SK-N-SH (cell line): ENCODE measurements around the gene SLC25A4. TPM values are rescaled to one million over a fixed set of nuclear protein-coding genes. Genes with fewer than 3 reads are reported as not detected.
"Not testable (repeated sequence)": the region's sequence is repeated elsewhere in the genome, so short reads cannot be mapped to it uniquely, and the experiment has no call there.

Source experiments
- CTCF ChIA-PET: fragments of 300-600, 350-600 bp; formaldehyde crosslinking; extraction: SDS; loops from one replicate; lab custom pipeline; 2021; lab: Yijun Ruan, JAX
- POLR2A ChIA-PET: fragments of 350-600 bp; sonication (Branson Sonifier 250); formaldehyde crosslinking; extraction: SDS; loops from one replicate; lab custom pipeline; 2020; ENCODE audit warnings: antibody characterized with exemption, inconsistent platforms; lab: Yijun Ruan, JAX
- DNase-seq: peaks from one replicate; pipeline ENCODE4 v3.0.0; 2012
- H2AFZ ChIP-seq: fragments of 200-600 bp; sonication (generic); 2 replicates; pipeline ENCODE4 v1.8.1; 2016; ENCODE audit warnings: antibody characterized with exemption, mild to moderate bottlenecking, low read depth
- H3F3A ChIP-seq: fragments of 200-600 bp; sonication (generic); replicated peaks from 2 replicates; pipeline ENCODE3; 2016; ENCODE audit warnings: antibody characterized with exemption, mild to moderate bottlenecking; ENCODE audit not compliant: insufficient read depth
- H3K27ac ChIP-seq, 2 experiments: fragments of 200-500 bp in 1 of 2; fragments of 200-600 bp in 1 of 2; sonication (Bioruptor generic) in 1 of 2; sonication (generic), shearing (Covaris generic) in 1 of 2; 2 replicates each; pipeline versions ENCODE4 v1.5.1 to v1.6.1; 2014 to 2016; ENCODE audit warnings: low read depth in 2 of 2, inconsistent platforms in 1 of 2, low read length in 1 of 2, mild to moderate bottlenecking in 1 of 2, mixed read lengths in 1 of 2
- H3K27me3 ChIP-seq: fragments of 200-600 bp; sonication (generic), shearing (Covaris generic); 2 replicates; pipeline ENCODE4 v1.6.1; 2016; ENCODE audit warnings: mixed run types; ENCODE audit not compliant: insufficient read depth
- H3K36me3 ChIP-seq, 2 experiments: fragments of 200-500 bp in 1 of 2; fragments of 200-600 bp in 1 of 2; sonication (Bioruptor generic) in 1 of 2; sonication (generic) in 1 of 2; replicated peaks in 1 of 2; 2 replicates each; pipeline versions ENCODE3 to v1.5.1; 2014 to 2016; ENCODE audit warnings: low read length in 1 of 2, mild to moderate bottlenecking in 1 of 2; ENCODE audit not compliant: insufficient read depth in 2 of 2, control insufficient read depth in 1 of 2
- H3K4me1 ChIP-seq, 2 experiments: fragments of 200-500 bp in 1 of 2; fragments of 200-600 bp in 1 of 2; sonication (Bioruptor generic) in 1 of 2; sonication (generic), shearing (Covaris generic) in 1 of 2; 2 replicates each; pipeline versions ENCODE4 v1.5.1 to v1.6.1; 2014 to 2016; ENCODE audit warnings: low read depth in 1 of 2, low read length in 1 of 2, mixed run types in 1 of 2; ENCODE audit not compliant: insufficient read depth in 2 of 2, control insufficient read depth in 1 of 2
- H3K4me2 ChIP-seq: fragments of 200-600 bp; sonication (generic), shearing (Covaris generic); 2 replicates; pipeline ENCODE4 v1.6.1; 2017; ENCODE audit warnings: mixed run types
- H3K4me3 ChIP-seq, 2 experiments: fragments of 200-500 bp in 1 of 2; fragments of 200-600 bp in 1 of 2; sonication (Bioruptor generic) in 1 of 2; sonication (generic), shearing (Covaris generic) in 1 of 2; 2 replicates each; pipeline versions ENCODE4 v1.5.1 to v1.8.1; 2014 to 2016; ENCODE audit warnings: low read depth in 2 of 2, inconsistent platforms in 1 of 2, low read length in 1 of 2, mild to moderate bottlenecking in 1 of 2, mixed read lengths in 1 of 2, moderate library complexity in 1 of 2
- H3K79me2 ChIP-seq: fragments of 200-600 bp; sonication (generic); 2 replicates; pipeline ENCODE4 v1.8.1; 2017; ENCODE audit warnings: mild to moderate bottlenecking; ENCODE audit not compliant: insufficient read depth
- H3K9ac ChIP-seq: fragments of 200-600 bp; sonication (generic); 2 replicates; pipeline ENCODE4 v1.6.1; 2017; ENCODE audit warnings: mixed run types
- H3K9me2 ChIP-seq: fragments of 200-600 bp; sonication (generic); 2 replicates; pipeline ENCODE4 v1.6.1; 2017; ENCODE audit warnings: mixed run types
- H3K9me3 ChIP-seq: fragments of 200-600 bp; sonication (generic); 2 replicates; pipeline ENCODE4 v1.6.1; 2017; ENCODE audit warnings: mixed run types, mild to moderate bottlenecking, moderate library complexity
- H4K20me1 ChIP-seq: fragments of 200-600 bp; sonication (generic); 2 replicates; pipeline ENCODE4 v1.6.1; 2017; ENCODE audit warnings: mild to moderate bottlenecking, mixed run types; ENCODE audit not compliant: insufficient read depth
- CHD2 ChIP-seq: fragments of 150-350 bp; IDR thresholded peaks from 2 replicates; pipeline ENCODE4 v1.6.1; 2018; ENCODE audit warnings: low read length; ENCODE audit not compliant: partially characterized antibody
- EP300 ChIP-seq, 2 experiments: IDR thresholded peaks; 2 replicates each; pipeline versions ENCODE4 v1.4.0 to v1.6.1; 2012; ENCODE audit warnings: borderline replicate concordance in 1 of 2, low read depth in 1 of 2, low read length in 1 of 2
- EZH2phosphoT487 ChIP-seq: fragments of 200-600 bp; sonication (generic); IDR thresholded peaks from 2 replicates; pipeline ENCODE4 v1.6.1; 2017; ENCODE audit warnings: low read depth, mixed run types, mild to moderate bottlenecking, antibody characterized with exemption, moderate library complexity, borderline replicate concordance
- FOSL2 ChIP-seq: IDR thresholded peaks from 2 replicates; pipeline ENCODE4 v1.4.0; 2012; ENCODE audit warnings: low read depth, mild to moderate bottlenecking, moderate library complexity, borderline replicate concordance
- FOXJ3 ChIP-seq: sonication (generic); formaldehyde crosslinking; IDR thresholded peaks from 2 replicates; pipeline ENCODE4 v1.5.1; 2020; ENCODE audit warnings: mild to moderate bottlenecking, missing genetic modification reagents
- MEF2A ChIP-seq: IDR thresholded peaks from 2 replicates; pipeline ENCODE4 v1.4.0; 2012; ENCODE audit warnings: low read depth, borderline replicate concordance
- PBX3 ChIP-seq: IDR thresholded peaks from 2 replicates; pipeline ENCODE4; 2012
- RAD21 ChIP-seq: IDR thresholded peaks from 2 replicates; pipeline ENCODE4 v1.6.1; 2012; ENCODE audit warnings: mild to moderate bottlenecking, low read length
- RCOR1 ChIP-seq: fragments of 150-350 bp; IDR thresholded peaks from 2 replicates; pipeline ENCODE4 v1.6.1; 2017; ENCODE audit warnings: antibody characterized with exemption, low read length
- REST ChIP-seq: IDR thresholded peaks from 2 replicates; pipeline ENCODE4 v1.6.1; 2012; ENCODE audit warnings: mild to moderate bottlenecking, low read depth, low read length, moderate library complexity
- RFX5 ChIP-seq: IDR thresholded peaks from 2 replicates; pipeline ENCODE4 v1.6.1; 2012; ENCODE audit warnings: mild to moderate bottlenecking, improper control_type of control experiment, low read length
- RXRA ChIP-seq: IDR thresholded peaks from 2 replicates; pipeline ENCODE4 v1.4.0; 2012; ENCODE audit warnings: low read depth, mild to moderate bottlenecking, borderline replicate concordance
- SMC3 ChIP-seq: IDR thresholded peaks from 2 replicates; pipeline ENCODE4 v1.6.1; 2012; ENCODE audit warnings: low read depth, low read length, improper control_type of control experiment
- TEAD4 ChIP-seq: IDR thresholded peaks from 2 replicates; pipeline ENCODE4 v1.4.0; 2012; ENCODE audit warnings: mild to moderate bottlenecking, borderline replicate concordance; ENCODE audit not compliant: insufficient read depth
- YY1 ChIP-seq: IDR thresholded peaks from 2 replicates; pipeline ENCODE4 v1.4.0; 2012; ENCODE audit warnings: low read depth, mild to moderate bottlenecking
- ZBTB33 ChIP-seq: IDR thresholded peaks from 2 replicates; pipeline ENCODE4 v1.4.0; 2012; ENCODE audit warnings: low read depth, borderline replicate concordance
- WGBS: methylation state at CpG from one replicate; pipeline ENCODE4 v1.1.6; 2017; ENCODE audit warnings: low lambda C conversion rate; 5-methylcytosine and 5-hydroxymethylcytosine counted together
- polyA plus RNA-seq, 3 experiments: library from polyadenylated mRNA; depleted of rRNA; stranded (reverse); fragments of >200 nt; gene quantifications; 2 replicates each; pipeline ENCODE4 v1.2.3, GENCODE V29; 2012

Gene SLC25A4
- polyA plus RNA-seq, 1 of the 3 experiments (the other 2 are of a cell fraction), result 36.2 TPM

- TF ChIP-seq ZBTB33, result no peak
- TF ChIP-seq MEF2A, result no peak
- no peak for TF ChIP-seq FOSL2
- TF ChIP-seq PBX3, result no peak
- TF ChIP-seq, all 33 proteins: peak for 0
Observed at GRCh38 chr4:185106353-185106752, 36.7 kb upstream of the SLC25A4 start (continued).

GRCh38 chr4:185107574-185107973, 35.5 kb upstream of the SLC25A4 start:
- H3K9ac ChIP-seq, DNase-seq, H3K4me2 ChIP-seq, H3K9me3 ChIP-seq, H3K36me3 ChIP-seq, H3F3A ChIP-seq, H4K20me1 ChIP-seq, H3K4me3 ChIP-seq, H3K27me3 ChIP-seq, H3K4me1 ChIP-seq, POLR2A ChIA-PET, H2AFZ ChIP-seq, H3K27ac ChIP-seq, H3K79me2 ChIP-seq, H3K9me2 ChIP-seq: not testable (repeated sequence)
- WGBS, result 94% methylated on average over 6 of the region's 6 CpGs
- CTCF ChIA-PET, result interaction anchor here (1.0 to 3.3 kb wide), 5 partner anchors 10 to 96 kb away, joined by 3 to 20 read pairs (median 7); no protein-coding TSS in a partner anchor

- H3K79me2 ChIP-seq, result no peaks in the 10 kb centered on the region
- no peak overlapping the region for H3K4me2 ChIP-seq
- H3K36me3 ChIP-seq, result no peaks in the 10 kb centered on the region
- 88% methylated on average over 2 of the region's 2 CpGs for WGBS
- no peak overlapping the region for H3K9ac ChIP-seq
- no peak overlapping the region for H3K4me3 ChIP-seq
- no peak for DNase-seq
- peaks cover 0 to 16% of the 10 kb centered on the region in 2 experiments; a peak in 3 of 4 replicates for H3K4me1 ChIP-seq
- peaks cover 13% of the 10 kb centered on the region for H3F3A ChIP-seq
- H4K20me1 ChIP-seq, result no peaks in the 10 kb centered on the region
- ChIA-PET POLR2A (no interaction called here), CTCF (interaction anchor here (1.0 to 3.3 kb wide), 4 partner anchors 10 to 68 kb away, joined by 3 to 20 read pairs (median 8); no protein-coding TSS in a partner anchor)
- no peaks in the 10 kb centered on the region for H3K9me3 ChIP-seq
- no peaks in the 10 kb centered on the region for H3K9me2 ChIP-seq
- H2AFZ ChIP-seq, result no peak overlapping the region
- H3K27ac ChIP-seq, result no peak overlapping the region
- H3K27me3 ChIP-seq, result no peaks in the 10 kb centered on the region
- TF ChIP-seq EP300 (IDR thresholded peaks at IDR 0.05; ENCODE audit: borderline replicate concordance in 1 of 2, low read depth in 1 of 2, low read length in 1 of 2) (no peak), REST (no peak), RAD21 (no peak), FOSL2 (no peak), EZH2phosphoT487 (no peak), YY1 (no peak), SMC3 (no peak), RFX5 (no peak), TEAD4 (no peak), ZBTB33 (no peak), FOXJ3 (CRISPR knock-in tag) (no peak), RCOR1 (no peak), CHD2 (no peak), RXRA (no peak)
Observed at GRCh38 chr4:185108185-185108584, 34.9 kb upstream of the SLC25A4 start.
